Heart right ventricle (tissue), 16 donors: ENCODE results near the gene MAN1A2. TPM values are rescaled to one million over a fixed set of nuclear protein-coding genes. Genes with fewer than 3 reads are reported as not detected.

Experiments used
- ATAC-seq, 8 donors: fragments of 200-7000 bp; cut with Tn5 transposase; one replicate each; pipeline ENCODE4 v1.9.1; 2020; ENCODE audit warnings: mild to moderate bottlenecking in 8 of 8, moderate library complexity in 8 of 8, moderate number of reproducible peaks in 1 of 8
- DNase-seq, 2 donors: peaks; one replicate each; pipeline ENCODE4 v3.0.0-alpha.2; 2020
- H3K27ac ChIP-seq, 10 donors: fragments of 200-600 bp; sonication (generic) in 2 of 10; one replicate each; pipeline versions ENCODE4 v1.5.0 to v1.8.0; 2020 to 2022; ENCODE audit warnings: mild to moderate bottlenecking in 3 of 10
- H3K27me3 ChIP-seq, 7 donors: fragments of 200-600 bp; one replicate each; pipeline ENCODE4 v1.8.0; 2021 to 2022; ENCODE audit warnings: mild to moderate bottlenecking in 2 of 7
- H3K36me3 ChIP-seq, 9 donors: fragments of 200-600 bp; sonication (generic) in 1 of 9; one replicate each; pipeline versions ENCODE4 v1.5.0 to v1.8.0; 2020 to 2022; ENCODE audit warnings: mild to moderate bottlenecking in 2 of 9
- H3K4me1 ChIP-seq, 9 donors: fragments of 200-600 bp; sonication (generic) in 1 of 9; one replicate each; pipeline versions ENCODE4 v1.5.0 to v1.8.0; 2020 to 2022; ENCODE audit warnings: mild to moderate bottlenecking in 4 of 9
- H3K4me3 ChIP-seq, 10 donors: fragments of 200-600 bp; sonication (generic) in 2 of 10; one replicate each; pipeline versions ENCODE4 v1.5.0 to v1.8.0; 2020 to 2022; ENCODE audit warnings: mild to moderate bottlenecking in 7 of 10, moderate library complexity in 2 of 10
- H3K9me3 ChIP-seq, 11 donors: fragments of 200-600 bp in 10 of 11; sonication (generic) in 2 of 11; one replicate each; pipeline versions ENCODE4 v1.5.0 to v1.8.0; 2013 to 2022; ENCODE audit warnings: mild to moderate bottlenecking in 2 of 11, control low read depth in 1 of 11, moderate library complexity in 1 of 11
- WGBS, 2 donors: extraction: QIAGEN DNeasy Blood & Tissue Kit; methylation state at CpG; one replicate each; pipeline ENCODE4 v1.1.7; 2013; ENCODE audit warnings: inconsistent platforms in 1 of 2; 5-methylcytosine and 5-hydroxymethylcytosine counted together
- intact Hi-C, 10 donors: fragments of 100-400 bp; cut with DNase I; formaldehyde crosslinking; loops; one replicate each; pipeline versions ENCODE4 v1.11.1 to v1.14.2; 2022
- polyA plus RNA-seq, 2 donors: library from polyadenylated mRNA; stranded (reverse); fragments of 200-250 nt; gene quantifications; one replicate each; pipeline ENCODE4 v1.2.3, GENCODE V29; 2013
- total RNA-seq, 10 donors: library from RNA; stranded (reverse); fragmentation: NEBNext Ultra II Directional in 3 of 10; extraction: Animal tissue kit (Norgen Biotek cat#: 25700) in 3 of 10; gene quantifications; one replicate each; pipeline versions ENCODE4 v1.2.1 to v1.2.4, GENCODE V29; 2021 to 2023
- TF ChIP-seq, protein P1 (sequence below), 9 donors: fragments of 200-600 bp; sonication (generic) in 2 of 9; IDR thresholded peaks; one replicate each; pipeline versions ENCODE4 v1.5.0 to v1.8.0; 2021 to 2022; ENCODE audit warnings: antibody characterized with exemption in 9 of 9, mild to moderate bottlenecking in 5 of 9, moderate library complexity in 1 of 9
- donor health status: Arrhythmogenic right ventricular cardiomyopathy.
- donor health status: ischemic (EF 13 %, LVEDD 7.1; RV severe dilation, severe dysfunction).
- donor health status: healthy with polysubstance abuse.
- donor health status: DM: no; HTN: yes; CAD: no.
- donor health status: DM: no; HTN: no; CAD: no.
- donor health status: ischemic (EF 25% LVEDD 6.9; RV normal size, moderate dysfunction).
- donor health status: ischemic (EF 25% LVEDD 5.7; RV mildly dilated, moderate dysfunction).
- donor health status: healthy.
- donor health status: DM: yes; HTN: yes; CAD: no.
- donor health status: Ischemic cardiomyopathy.
- donor health status: ischemic (EF 35%, LVEDD 5.7; RV mildly dilated, moderate dysfunction).
- donor health status: nonischemic (EF 11% LVEDD 7.7; RV severe dilation, severe dysfunction).
- donor health status: DM: yes; HTN: yes; CAD: no.
- donor health status: PGD.
- donor health status: ischemic (EF 29% LVEDD 5.4; RV normal size, mild dysfunction).
- donor health status: nonischemic (EF 23%, LVEDD 6.1; RV moderate dilation, normal function).

MAN1A2 gene
- total and polyA plus RNA-seq, 12 donors, result 5.1 to 37.3 (median 26.0) TPM

DNA sequence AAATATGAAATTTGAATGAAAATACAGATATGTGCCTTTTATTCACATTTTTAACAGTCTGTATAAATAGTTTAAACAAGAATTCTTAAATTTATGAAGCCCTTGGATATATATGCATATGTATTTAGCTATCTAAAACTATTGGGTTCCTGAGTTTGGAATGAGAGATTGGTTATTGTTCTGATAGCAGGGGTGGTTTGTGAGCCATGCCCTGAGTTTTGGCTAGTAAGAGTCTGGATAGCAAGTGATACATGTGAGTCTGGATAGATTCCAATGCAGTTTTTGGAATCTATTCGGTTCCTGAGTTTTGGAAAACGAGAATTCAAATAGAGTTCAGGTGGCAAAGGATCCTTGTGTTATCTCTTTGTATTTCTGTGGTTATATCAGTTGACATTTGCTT is 2.8 kb downstream of the MAN1A2 start:
- peak overlapping the region in 9 of 10 donors; percentile 0 to 96 (median 88) for H3K4me3 ChIP-seq
- intact Hi-C loops, result no loop called here
- ATAC-seq, result no peak
- peaks cover 0 to 78% (median 49%) of the 10 kb centered on the region in 9 donors for H3K4me1 ChIP-seq
- TF ChIP-seq, protein P1, sequence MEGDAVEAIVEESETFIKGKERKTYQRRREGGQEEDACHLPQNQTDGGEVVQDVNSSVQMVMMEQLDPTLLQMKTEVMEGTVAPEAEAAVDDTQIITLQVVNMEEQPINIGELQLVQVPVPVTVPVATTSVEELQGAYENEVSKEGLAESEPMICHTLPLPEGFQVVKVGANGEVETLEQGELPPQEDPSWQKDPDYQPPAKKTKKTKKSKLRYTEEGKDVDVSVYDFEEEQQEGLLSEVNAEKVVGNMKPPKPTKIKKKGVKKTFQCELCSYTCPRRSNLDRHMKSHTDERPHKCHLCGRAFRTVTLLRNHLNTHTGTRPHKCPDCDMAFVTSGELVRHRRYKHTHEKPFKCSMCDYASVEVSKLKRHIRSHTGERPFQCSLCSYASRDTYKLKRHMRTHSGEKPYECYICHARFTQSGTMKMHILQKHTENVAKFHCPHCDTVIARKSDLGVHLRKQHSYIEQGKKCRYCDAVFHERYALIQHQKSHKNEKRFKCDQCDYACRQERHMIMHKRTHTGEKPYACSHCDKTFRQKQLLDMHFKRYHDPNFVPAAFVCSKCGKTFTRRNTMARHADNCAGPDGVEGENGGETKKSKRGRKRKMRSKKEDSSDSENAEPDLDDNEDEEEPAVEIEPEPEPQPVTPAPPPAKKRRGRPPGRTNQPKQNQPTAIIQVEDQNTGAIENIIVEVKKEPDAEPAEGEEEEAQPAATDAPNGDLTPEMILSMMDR (IDR thresholded peaks at IDR 0.05), result no peak
- no peak for DNase-seq
- peak overlapping the region in 3 of 10 donors; percentile 7 to 93 (median 15) for H3K27ac ChIP-seq
- H3K27me3 ChIP-seq, result no peaks in the 10 kb centered on the region
- peaks cover 0 to 6% (median 0%) of the 10 kb centered on the region in 11 donors for H3K9me3 ChIP-seq
- whole genome bisulfite sequencing, 2 donors, result 5 to 9% methylated on average over 2 of the region's 2 CpGs
- no peaks in the 10 kb centered on the region for H3K36me3 ChIP-seq

DNA sequence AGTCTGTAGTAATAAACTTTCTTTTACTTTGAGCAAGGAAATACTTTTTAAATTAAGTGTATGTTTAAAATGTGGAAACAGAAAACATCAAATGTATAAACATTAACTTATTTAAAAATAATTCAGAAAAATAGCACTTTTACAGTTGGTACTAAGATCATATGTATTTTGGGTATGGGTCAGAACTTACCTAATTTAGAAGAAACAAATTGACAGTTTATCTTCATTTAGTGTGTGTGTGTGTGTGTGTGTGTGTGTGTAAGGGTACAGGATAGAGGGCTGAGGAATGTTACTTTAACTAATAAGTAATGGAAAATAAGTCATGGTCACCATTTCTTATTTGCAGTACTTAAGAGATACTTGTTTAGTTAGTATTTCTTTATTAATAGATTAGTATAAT is 3.3 kb downstream of the MAN1A2 start:
- Histone ChIP-seq H3K36me3 (no peaks in the 10 kb centered on the region), H3K9me3 (peaks cover 0 to 6% (median 0%) of the 10 kb centered on the region in 11 donors), H3K27ac (peak overlapping the region in 2 of 10 donors; percentile 7 to 93), H3K4me3 (peak overlapping the region in 7 of 10 donors; percentile 78 to 96 (median 91)), H3K27me3 (no peaks in the 10 kb centered on the region), H3K4me1 (peaks cover 0 to 74% (median 44%) of the 10 kb centered on the region in 9 donors)
- TF ChIP-seq, protein P1 (IDR thresholded peaks at IDR 0.05), result no peak
- intact Hi-C loops, result no loop called here
- ATAC-seq (no peak), DNase-seq (no peak)

DNA sequence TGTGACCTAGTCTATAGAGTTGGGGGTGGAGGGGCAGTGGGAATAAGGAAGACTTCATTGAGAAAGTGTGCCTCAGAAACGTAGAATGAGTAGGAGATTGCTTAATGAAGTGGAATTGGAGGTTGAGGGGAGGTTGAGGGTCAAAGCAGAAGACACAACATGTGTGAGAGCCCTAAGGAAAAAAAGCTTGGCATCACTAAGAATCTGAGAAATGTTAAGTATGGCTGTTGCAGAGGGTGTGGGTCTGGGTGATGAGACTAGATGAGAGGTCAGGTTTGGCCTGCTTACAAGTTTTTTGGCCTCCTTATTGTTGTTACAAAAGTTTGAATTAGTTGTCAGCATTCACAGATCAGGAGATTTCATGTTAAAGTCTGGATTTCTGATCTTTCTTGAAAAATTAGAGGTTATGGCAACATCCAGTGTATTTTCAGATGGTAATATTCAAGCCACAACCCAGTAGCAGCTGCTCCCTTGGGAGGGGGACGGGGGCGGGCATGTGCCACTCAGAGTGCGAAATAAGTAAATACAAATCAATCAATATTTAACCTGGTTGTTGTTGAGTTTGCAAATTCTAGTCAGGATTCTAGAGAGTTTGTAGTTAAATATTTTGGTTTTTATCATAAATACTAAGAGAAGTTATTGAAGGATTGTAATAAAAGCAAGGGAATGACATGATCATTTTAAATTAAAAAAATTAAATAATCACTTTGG is 4.3 kb downstream of the MAN1A2 start:
- no peaks in the 10 kb centered on the region for H3K27me3 ChIP-seq
- TF ChIP-seq, protein P1 (IDR thresholded peaks at IDR 0.05), result no peak
- intact Hi-C loops, result no loop called here
- 84 to 85% methylated on average over 4 of the region's 4 CpGs for WGBS, 2 donors
- peaks cover 0 to 9% (median 0%) of the 10 kb centered on the region in 11 donors for H3K9me3 ChIP-seq
- ATAC-seq (no peak), DNase-seq (no peak)
- peaks cover 0 to 68% (median 37%) of the 10 kb centered on the region in 9 donors for H3K4me1 ChIP-seq
- H3K36me3 ChIP-seq, result no peaks in the 10 kb centered on the region
- H3K4me3 ChIP-seq, result no peak overlapping the region
- no peak overlapping the region for H3K27ac ChIP-seq

DNA sequence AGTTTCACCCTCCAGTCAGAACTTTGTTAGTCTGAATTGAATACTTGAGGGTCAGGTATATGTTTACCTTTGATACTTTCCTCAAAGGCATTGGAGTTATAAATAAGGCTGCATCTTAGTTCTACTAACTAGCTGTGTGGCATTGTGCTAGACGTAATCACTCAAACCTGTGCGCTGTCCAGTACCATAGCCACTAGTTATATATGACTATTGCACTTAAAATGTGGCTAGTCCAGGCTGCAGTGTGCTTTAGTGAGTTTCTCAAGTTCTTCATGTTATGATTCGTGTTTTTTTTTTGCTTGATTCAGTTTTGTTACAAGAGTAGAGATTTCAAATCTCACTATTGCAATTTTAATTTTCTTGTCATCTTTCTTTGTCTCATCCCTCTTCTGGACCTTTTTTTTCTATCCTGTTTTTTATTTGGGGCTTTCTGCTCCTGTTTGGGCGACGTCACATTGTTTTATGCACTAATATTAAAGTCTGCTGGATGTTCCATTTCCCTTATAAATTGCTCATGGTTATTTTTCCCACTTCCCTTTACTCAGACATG is 5.7 kb downstream of the MAN1A2 start:
- Histone ChIP-seq H3K36me3 (no peaks in the 10 kb centered on the region), H3K4me3 (no peak overlapping the region), H3K4me1 (peaks cover 0 to 66% (median 37%) of the 10 kb centered on the region in 9 donors), H3K9me3 (peaks cover 0 to 9% (median 0%) of the 10 kb centered on the region in 11 donors), H3K27ac (no peak overlapping the region), H3K27me3 (no peaks in the 10 kb centered on the region)
- DNase-seq (no peak), ATAC-seq (no peak)
- TF ChIP-seq, protein P1 (IDR thresholded peaks at IDR 0.05), result no peak
- intact Hi-C loops, result no loop called here
- 89 to 92% methylated on average over 5 of the region's 5 CpGs for WGBS, 2 donors
